SK-N-SH treated with all-trans-retinoic acid at 6 μM for 48 hours (cell line): ENCODE results near the gene FRMD3.

Experiments used
- ARNTL ChIP-seq: fragments of 450-650 bp; formaldehyde crosslinking; IDR thresholded peaks from 2 replicates; pipeline ENCODE4 v1.5.0; 2020; ENCODE audit warnings: low read depth, mild to moderate bottlenecking, moderate library complexity, borderline replicate concordance
- BACH2 ChIP-seq: fragments of 250-450 bp; sonication (Bioruptor Pico); IDR thresholded peaks from 2 replicates; pipeline ENCODE4 v1.9.0; 2021; ENCODE audit warnings: mild to moderate bottlenecking, borderline replicate concordance
- CSDC2 ChIP-seq: fragments of 250-450 bp; sonication (Bioruptor Pico); IDR thresholded peaks from 2 replicates; pipeline ENCODE4 v1.5.0; 2020; ENCODE audit warnings: mild to moderate bottlenecking, moderate library complexity
- GLIS3 ChIP-seq: fragments of 250-450 bp; sonication (Bioruptor Pico); IDR thresholded peaks from 2 replicates; pipeline ENCODE4 v1.5.0; 2020; ENCODE audit warnings: mild to moderate bottlenecking, moderate library complexity
- ISL1 ChIP-seq: fragments of 250-450 bp; sonication (Bioruptor Pico); IDR thresholded peaks from 2 replicates; pipeline ENCODE4 v2.1.2; 2022; ENCODE audit warnings: mild to moderate bottlenecking, moderate library complexity
- OSR1 ChIP-seq: fragments of 250-450 bp; sonication (Bioruptor Pico); IDR thresholded peaks from 2 replicates; pipeline ENCODE4 v1.8.0; 2022; ENCODE audit warnings: moderate library complexity, mild to moderate bottlenecking, inconsistent platforms
- POU6F1 ChIP-seq: fragments of 250-450 bp; sonication (Bioruptor Pico); IDR thresholded peaks from 2 replicates; pipeline ENCODE4 v1.8.0; 2021; ENCODE audit warnings: low read depth, mild to moderate bottlenecking, moderate library complexity, borderline replicate concordance
- SNAI2 ChIP-seq: fragments of 250-450 bp; sonication (Bioruptor Pico); IDR thresholded peaks from 2 replicates; pipeline ENCODE4 v1.5.0; 2020; ENCODE audit warnings: mild to moderate bottlenecking, moderate library complexity
- ZFP3 ChIP-seq: fragments of 250-450 bp; sonication (Bioruptor Pico); IDR thresholded peaks from 2 replicates; pipeline ENCODE4 v1.5.0; 2020; ENCODE audit warnings: mild to moderate bottlenecking, moderate library complexity
- ZNF565 ChIP-seq: fragments of 450-650 bp; formaldehyde crosslinking; conservative IDR thresholded peaks from 2 replicates; pipeline ENCODE4 v1.5.0; 2020; ENCODE audit warnings: low read depth, mild to moderate bottlenecking, moderate library complexity
- TF ChIP-seq, protein P1 (sequence below): fragments of 250-450 bp; sonication (Bioruptor Pico); IDR thresholded peaks from 2 replicates; pipeline ENCODE4 v1.5.1; 2021; ENCODE audit warnings: mild to moderate bottlenecking, moderate library complexity
- TF ChIP-seq, protein P2 (sequence below): fragments of 250-450 bp; sonication (Bioruptor Pico); IDR thresholded peaks from 2 replicates; pipeline ENCODE4 v1.8.0; 2020; ENCODE audit warnings: mild to moderate bottlenecking, moderate library complexity, borderline replicate concordance
- TF ChIP-seq, protein P3 (sequence below): fragments of 250-450 bp; sonication (Bioruptor Pico); IDR thresholded peaks from 2 replicates; pipeline ENCODE4 v1.5.0; 2020; ENCODE audit warnings: mild to moderate bottlenecking, moderate library complexity
- TF ChIP-seq, protein P4 (sequence below): fragments of 250-450 bp; sonication (Bioruptor Pico); IDR thresholded peaks from 2 replicates; pipeline ENCODE4 v1.5.1; 2020; ENCODE audit warnings: low read depth, mild to moderate bottlenecking, moderate library complexity

- TF ChIP-seq, protein P1, sequence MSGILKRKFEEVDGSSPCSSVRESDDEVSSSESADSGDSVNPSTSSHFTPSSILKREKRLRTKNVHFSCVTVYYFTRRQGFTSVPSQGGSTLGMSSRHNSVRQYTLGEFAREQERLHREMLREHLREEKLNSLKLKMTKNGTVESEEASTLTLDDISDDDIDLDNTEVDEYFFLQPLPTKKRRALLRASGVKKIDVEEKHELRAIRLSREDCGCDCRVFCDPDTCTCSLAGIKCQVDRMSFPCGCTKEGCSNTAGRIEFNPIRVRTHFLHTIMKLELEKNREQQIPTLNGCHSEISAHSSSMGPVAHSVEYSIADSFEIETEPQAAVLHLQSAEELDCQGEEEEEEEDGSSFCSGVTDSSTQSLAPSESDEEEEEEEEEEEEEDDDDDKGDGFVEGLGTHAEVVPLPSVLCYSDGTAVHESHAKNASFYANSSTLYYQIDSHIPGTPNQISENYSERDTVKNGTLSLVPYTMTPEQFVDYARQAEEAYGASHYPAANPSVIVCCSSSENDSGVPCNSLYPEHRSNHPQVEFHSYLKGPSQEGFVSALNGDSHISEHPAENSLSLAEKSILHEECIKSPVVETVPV (CRISPR knock-in tag), result no peak
- TF ChIP-seq, protein P2, sequence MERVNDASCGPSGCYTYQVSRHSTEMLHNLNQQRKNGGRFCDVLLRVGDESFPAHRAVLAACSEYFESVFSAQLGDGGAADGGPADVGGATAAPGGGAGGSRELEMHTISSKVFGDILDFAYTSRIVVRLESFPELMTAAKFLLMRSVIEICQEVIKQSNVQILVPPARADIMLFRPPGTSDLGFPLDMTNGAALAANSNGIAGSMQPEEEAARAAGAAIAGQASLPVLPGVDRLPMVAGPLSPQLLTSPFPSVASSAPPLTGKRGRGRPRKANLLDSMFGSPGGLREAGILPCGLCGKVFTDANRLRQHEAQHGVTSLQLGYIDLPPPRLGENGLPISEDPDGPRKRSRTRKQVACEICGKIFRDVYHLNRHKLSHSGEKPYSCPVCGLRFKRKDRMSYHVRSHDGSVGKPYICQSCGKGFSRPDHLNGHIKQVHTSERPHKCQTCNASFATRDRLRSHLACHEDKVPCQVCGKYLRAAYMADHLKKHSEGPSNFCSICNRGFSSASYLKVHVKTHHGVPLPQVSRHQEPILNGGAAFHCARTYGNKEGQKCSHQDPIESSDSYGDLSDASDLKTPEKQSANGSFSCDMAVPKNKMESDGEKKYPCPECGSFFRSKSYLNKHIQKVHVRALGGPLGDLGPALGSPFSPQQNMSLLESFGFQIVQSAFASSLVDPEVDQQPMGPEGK (CRISPR knock-in tag), result no peak
- no peak for TF ChIP-seq POU6F1 (CRISPR knock-in tag)
- no peak for TF ChIP-seq ARNTL (CRISPR knock-in tag)
- TF ChIP-seq CSDC2, result no peak
- no peak for TF ChIP-seq BACH2 (CRISPR knock-in tag)
- TF ChIP-seq, protein P3, sequence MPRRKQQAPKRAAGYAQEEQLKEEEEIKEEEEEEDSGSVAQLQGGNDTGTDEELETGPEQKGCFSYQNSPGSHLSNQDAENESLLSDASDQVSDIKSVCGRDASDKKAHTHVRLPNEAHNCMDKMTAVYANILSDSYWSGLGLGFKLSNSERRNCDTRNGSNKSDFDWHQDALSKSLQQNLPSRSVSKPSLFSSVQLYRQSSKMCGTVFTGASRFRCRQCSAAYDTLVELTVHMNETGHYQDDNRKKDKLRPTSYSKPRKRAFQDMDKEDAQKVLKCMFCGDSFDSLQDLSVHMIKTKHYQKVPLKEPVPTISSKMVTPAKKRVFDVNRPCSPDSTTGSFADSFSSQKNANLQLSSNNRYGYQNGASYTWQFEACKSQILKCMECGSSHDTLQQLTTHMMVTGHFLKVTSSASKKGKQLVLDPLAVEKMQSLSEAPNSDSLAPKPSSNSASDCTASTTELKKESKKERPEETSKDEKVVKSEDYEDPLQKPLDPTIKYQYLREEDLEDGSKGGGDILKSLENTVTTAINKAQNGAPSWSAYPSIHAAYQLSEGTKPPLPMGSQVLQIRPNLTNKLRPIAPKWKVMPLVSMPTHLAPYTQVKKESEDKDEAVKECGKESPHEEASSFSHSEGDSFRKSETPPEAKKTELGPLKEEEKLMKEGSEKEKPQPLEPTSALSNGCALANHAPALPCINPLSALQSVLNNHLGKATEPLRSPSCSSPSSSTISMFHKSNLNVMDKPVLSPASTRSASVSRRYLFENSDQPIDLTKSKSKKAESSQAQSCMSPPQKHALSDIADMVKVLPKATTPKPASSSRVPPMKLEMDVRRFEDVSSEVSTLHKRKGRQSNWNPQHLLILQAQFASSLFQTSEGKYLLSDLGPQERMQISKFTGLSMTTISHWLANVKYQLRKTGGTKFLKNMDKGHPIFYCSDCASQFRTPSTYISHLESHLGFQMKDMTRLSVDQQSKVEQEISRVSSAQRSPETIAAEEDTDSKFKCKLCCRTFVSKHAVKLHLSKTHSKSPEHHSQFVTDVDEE, result no peak
- no peak for TF ChIP-seq ZNF565
- TF ChIP-seq SNAI2 (CRISPR knock-in tag), result no peak
- no peak for TF ChIP-seq GLIS3 (CRISPR knock-in tag)
- TF ChIP-seq ISL1 (CRISPR knock-in tag), result no peak
- no peak for TF ChIP-seq OSR1 (CRISPR knock-in tag)
- TF ChIP-seq, protein P4, sequence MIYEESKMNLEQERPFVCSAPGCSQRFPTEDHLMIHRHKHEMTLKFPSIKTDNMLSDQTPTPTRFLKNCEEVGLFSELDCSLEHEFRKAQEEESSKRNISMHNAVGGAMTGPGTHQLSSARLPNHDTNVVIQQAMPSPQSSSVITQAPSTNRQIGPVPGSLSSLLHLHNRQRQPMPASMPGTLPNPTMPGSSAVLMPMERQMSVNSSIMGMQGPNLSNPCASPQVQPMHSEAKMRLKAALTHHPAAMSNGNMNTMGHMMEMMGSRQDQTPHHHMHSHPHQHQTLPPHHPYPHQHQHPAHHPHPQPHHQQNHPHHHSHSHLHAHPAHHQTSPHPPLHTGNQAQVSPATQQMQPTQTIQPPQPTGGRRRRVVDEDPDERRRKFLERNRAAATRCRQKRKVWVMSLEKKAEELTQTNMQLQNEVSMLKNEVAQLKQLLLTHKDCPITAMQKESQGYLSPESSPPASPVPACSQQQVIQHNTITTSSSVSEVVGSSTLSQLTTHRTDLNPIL (CRISPR knock-in tag), result no peak
- no peak for TF ChIP-seq ZFP3 (CRISPR knock-in tag)
These were observed 302.7 kb downstream of the FRMD3 start for GRCh38 chr9:83235526-83235925.
